OCI-LY3 (cell line): Measurements from ENCODE around the gene NUAK2.
A peak's percentile ranks its signal among the peaks of the same experiment; 100 is the strongest.

Experiments
- H2AFZ ChIP-seq: fragments of 200-600, 300-600 bp; shearing (Covaris generic); 2 replicates; pipeline ENCODE4 v1.6.0; 2014; ENCODE audit warnings: antibody characterized with exemption, low read depth, low read length
- H3K27ac ChIP-seq: fragments of 200-600, 300-600 bp; sonication (generic); 2 replicates; pipeline ENCODE4 v1.5.1; 2014; ENCODE audit warnings: mild to moderate bottlenecking, low read length, moderate library complexity, mixed read lengths
- H3K27me3 ChIP-seq: fragments of 200-600, 300-600 bp; sonication (generic); 2 replicates; pipeline ENCODE4 v1.6.1; 2014; ENCODE audit warnings: low read depth, low read length, mixed read lengths
- H3K36me3 ChIP-seq: fragments of 200-600, 300-600 bp; sonication (generic); replicated peaks from 2 replicates; pipeline ENCODE3; 2014; ENCODE audit warnings: low read depth, low read length, mixed read lengths
- H3K4me1 ChIP-seq: fragments of 300-600, 200-600 bp; sonication (generic); 2 replicates; pipeline ENCODE4 v1.6.1; 2014; ENCODE audit warnings: low read length, mixed read lengths
- H3K4me2 ChIP-seq: fragments of 200-600, 300-600 bp; sonication (generic); 2 replicates; pipeline ENCODE4 v1.6.1; 2014; ENCODE audit warnings: low read length, mixed read lengths
- H3K4me3 ChIP-seq: fragments of 300-600, 200-600 bp; sonication (generic); 2 replicates; pipeline ENCODE4 v1.5.1; 2014; ENCODE audit warnings: antibody characterized with exemption, mild to moderate bottlenecking, low read length, moderate library complexity
- H3K79me2 ChIP-seq: fragments of 300-600, 200-600 bp; shearing (Covaris generic); 2 replicates; pipeline ENCODE4 v1.6.1; 2014; ENCODE audit warnings: mild to moderate bottlenecking, low read length, mixed read lengths
- H3K9ac ChIP-seq: fragments of 300-600, 200-600 bp; shearing (Covaris generic); 2 replicates; pipeline ENCODE4 v1.6.0; 2014; ENCODE audit warnings: mild to moderate bottlenecking, low read length, moderate library complexity
- H3K9me3 ChIP-seq: fragments of 200-600, 300-600 bp; shearing (Covaris generic); 2 replicates; pipeline ENCODE4 v1.6.1; 2014; ENCODE audit warnings: low read length, mixed read lengths; ENCODE audit not compliant: insufficient read depth
- H4K20me1 ChIP-seq: fragments of 200-600, 300-600 bp; sonication (generic); 2 replicates; pipeline ENCODE4 v1.6.1; 2016; ENCODE audit warnings: low read length, mixed read lengths; ENCODE audit not compliant: insufficient read depth
- CTCF ChIP-seq: fragments of 200-600, 300-600 bp; sonication (generic); IDR thresholded peaks from 2 replicates; pipeline ENCODE4 v1.5.1; 2014; ENCODE audit warnings: antibody characterized with exemption, low read length, low read depth
- EZH2phosphoT487 ChIP-seq: fragments of 200-600 bp; shearing (Covaris generic); IDR thresholded peaks from 2 replicates; pipeline ENCODE4 v1.6.1; 2018; ENCODE audit warnings: antibody characterized with exemption, mixed run types, low read depth

NUAK2 gene

GRCh38 chr1:205350691-205351141 is 29.2 kb upstream of the NUAK2 start:
- Histone ChIP-seq H4K20me1 (no peaks in the 10 kb centered on the region), H3K9ac (no peak overlapping the region), H3K27ac (no peak overlapping the region), H3K36me3 (no peaks in the 10 kb centered on the region), H3K79me2 (no peaks in the 10 kb centered on the region), H3K4me2 (no peak overlapping the region), H3K27me3 (no peaks in the 10 kb centered on the region), H3K9me3 (no peaks in the 10 kb centered on the region), H3K4me3 (no peak overlapping the region), H2AFZ (no peak overlapping the region), H3K4me1 (peaks cover 30% of the 10 kb centered on the region)
- TF ChIP-seq EZH2phosphoT487 (no peak), CTCF (no peak)

- H4K20me1 ChIP-seq: no peaks in the 10 kb centered on the region
- no peak overlapping the region for H3K4me3 ChIP-seq
- H3K9me3 ChIP-seq: no peaks in the 10 kb centered on the region
- no peaks in the 10 kb centered on the region for H3K79me2 ChIP-seq
- no peak overlapping the region for H3K27ac ChIP-seq
- peaks cover 30% of the 10 kb centered on the region for H3K4me1 ChIP-seq
- no peak overlapping the region for H3K4me2 ChIP-seq
- TF ChIP-seq EZH2phosphoT487: no peak
- no peak for TF ChIP-seq CTCF
- H2AFZ ChIP-seq: no peak overlapping the region
- H3K27me3 ChIP-seq: no peaks in the 10 kb centered on the region
- H3K36me3 ChIP-seq: no peaks in the 10 kb centered on the region
- no peak overlapping the region for H3K9ac ChIP-seq
Observed at GRCh38 chr1:205350124-205350523, 28.6 kb upstream of the NUAK2 start.

- TF ChIP-seq EZH2phosphoT487: no peak
- no peak for TF ChIP-seq CTCF
- Histone ChIP-seq H3K79me2 (no peaks in the 10 kb centered on the region), H3K4me3 (peak overlapping the region; percentile 13), H3K36me3 (no peaks in the 10 kb centered on the region), H2AFZ (peak overlapping the region; percentile 8; the same call in 1 of the 2 replicates), H4K20me1 (no peaks in the 10 kb centered on the region), H3K4me2 (peak overlapping the region; percentile 62), H3K27ac (peak overlapping the region; percentile 63), H3K9ac (peak overlapping the region; percentile 18; the same call in 1 of the 2 replicates), H3K4me1 (peaks cover 30% of the 10 kb centered on the region), H3K27me3 (no peaks in the 10 kb centered on the region), H3K9me3 (no peaks in the 10 kb centered on the region)
Observed at GRCh38 chr1:205348554-205349487, 27.3 kb upstream of the NUAK2 start.

GRCh38 chr1:205346956-205347574 is 25.5 kb upstream of the NUAK2 start:
- H3K4me2 ChIP-seq: no peak overlapping the region
- no peaks in the 10 kb centered on the region for H3K9me3 ChIP-seq
- no peak overlapping the region for H3K9ac ChIP-seq
- no peaks in the 10 kb centered on the region for H4K20me1 ChIP-seq
- no peak overlapping the region for H3K4me3 ChIP-seq
- no peak overlapping the region for H2AFZ ChIP-seq
- H3K4me1 ChIP-seq: peaks cover 30% of the 10 kb centered on the region
- no peaks in the 10 kb centered on the region; the same call in 1 of the 2 replicates for H3K27me3 ChIP-seq
- TF ChIP-seq EZH2phosphoT487 (no peak), CTCF (no peak)
- H3K79me2 ChIP-seq: no peaks in the 10 kb centered on the region
- H3K27ac ChIP-seq: no peak overlapping the region
- no peaks in the 10 kb centered on the region for H3K36me3 ChIP-seq
